Skin of body (tissue), 2 donors: ENCODE data around the gene AUTS2. TPM values are rescaled to one million over a fixed set of nuclear protein-coding genes. Genes with fewer than 3 reads are reported as not detected.

Experiments
- DNase-seq: peaks from one replicate; lab custom pipeline; 2025; lab: John Stamatoyannopoulos, UW
- total RNA-seq: library from RNA; depleted of rRNA; stranded (reverse); fragments of >200 nt; gene quantifications from one replicate; pipeline ENCODE4 v1.2.3, GENCODE V29; 2014

AUTS2 gene
- total RNA-seq, 1 donor from 2014 or later: 61.0 TPM

DNA sequence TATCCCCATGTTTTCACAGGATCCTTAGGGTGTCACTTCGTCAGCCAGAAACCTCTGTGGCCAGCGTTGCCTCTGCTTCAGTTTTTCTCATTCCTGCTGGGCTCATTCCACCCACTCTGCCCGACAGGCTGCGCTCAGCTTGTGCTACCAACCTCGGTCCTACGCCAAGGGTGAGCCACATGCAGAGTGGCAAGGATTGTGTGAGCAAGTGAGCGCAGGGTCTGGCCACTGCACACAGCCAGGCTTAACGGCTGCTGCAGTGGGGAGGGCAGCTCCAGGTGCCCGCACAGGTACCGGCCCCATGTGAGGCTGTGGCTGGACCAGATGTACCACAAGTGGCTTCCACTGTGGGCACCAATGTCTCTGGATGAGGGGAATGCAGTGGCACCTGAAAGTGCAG, 329.2 kb downstream of the AUTS2 start:
- no peak for DNase-seq

DNA sequence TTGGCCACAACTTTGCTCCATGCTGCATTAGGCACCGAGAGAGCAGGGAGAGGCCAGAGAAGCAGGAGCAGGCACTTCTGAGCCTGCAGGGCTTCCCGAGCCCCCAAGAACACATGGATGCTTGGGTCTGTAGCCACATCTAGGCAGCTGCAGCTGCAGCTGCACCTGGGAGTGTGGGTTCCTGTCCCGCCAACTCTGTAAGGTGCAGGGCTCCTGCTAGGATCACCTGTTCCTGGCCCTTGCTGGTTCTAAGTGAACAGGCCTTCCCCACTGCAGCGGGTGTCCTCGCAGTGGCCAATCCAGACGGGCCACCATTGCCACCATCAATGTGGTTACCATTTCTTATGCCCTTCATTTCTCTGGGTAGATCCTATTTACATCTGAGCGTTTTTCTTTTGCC, 330.3 kb downstream of the AUTS2 start:
- DNase-seq: no peak

DNA sequence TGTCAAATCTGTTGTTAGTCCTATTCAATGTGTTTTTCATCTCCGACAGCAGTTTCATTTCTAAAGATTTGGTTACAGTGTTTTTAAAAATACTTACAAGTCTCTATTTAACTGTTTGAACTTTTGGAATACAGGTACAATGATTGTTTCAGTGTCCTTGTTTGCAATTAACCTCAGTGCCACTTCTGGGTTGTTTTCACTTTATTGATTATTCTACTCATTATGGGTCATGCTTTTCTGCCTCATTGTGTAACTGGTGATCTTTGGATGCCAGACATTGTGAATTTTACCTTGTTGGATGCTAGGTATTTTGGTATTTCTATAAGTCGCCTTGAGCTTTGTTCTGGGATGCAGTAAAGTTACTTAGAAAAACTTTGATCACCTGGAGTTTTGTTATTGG, 331.3 kb downstream of the AUTS2 start:
- DNase-seq: no peak

DNA sequence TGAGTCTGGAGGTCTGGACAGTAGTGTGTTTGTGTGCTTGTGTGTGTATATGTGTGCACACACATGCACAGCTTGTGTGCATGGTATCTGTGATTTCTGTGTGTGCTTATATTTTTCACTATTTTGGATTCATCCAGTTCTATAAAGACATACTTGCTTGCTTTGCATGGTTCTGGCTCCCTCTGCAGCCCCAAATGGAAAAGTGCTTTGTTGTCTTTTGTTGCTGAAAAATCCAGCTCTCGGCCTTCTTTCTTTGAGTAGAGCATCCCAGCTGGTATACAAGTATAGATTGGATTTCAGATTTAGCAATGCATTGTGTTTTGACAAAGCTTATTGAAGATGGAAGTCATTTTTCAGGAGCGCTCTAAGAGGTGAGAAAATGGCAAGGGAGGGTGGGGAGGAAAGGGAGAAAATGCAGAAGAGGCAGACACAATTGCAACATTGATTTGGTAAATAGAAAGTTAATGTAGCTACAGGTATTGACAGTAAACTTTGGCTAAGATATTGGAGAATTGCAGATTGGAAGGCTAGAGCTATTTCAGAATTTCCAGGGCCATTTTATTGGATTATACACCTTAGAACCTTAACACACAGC, 333.9 kb downstream of the AUTS2 start:
- DNase-seq: peak; percentile 51

DNA sequence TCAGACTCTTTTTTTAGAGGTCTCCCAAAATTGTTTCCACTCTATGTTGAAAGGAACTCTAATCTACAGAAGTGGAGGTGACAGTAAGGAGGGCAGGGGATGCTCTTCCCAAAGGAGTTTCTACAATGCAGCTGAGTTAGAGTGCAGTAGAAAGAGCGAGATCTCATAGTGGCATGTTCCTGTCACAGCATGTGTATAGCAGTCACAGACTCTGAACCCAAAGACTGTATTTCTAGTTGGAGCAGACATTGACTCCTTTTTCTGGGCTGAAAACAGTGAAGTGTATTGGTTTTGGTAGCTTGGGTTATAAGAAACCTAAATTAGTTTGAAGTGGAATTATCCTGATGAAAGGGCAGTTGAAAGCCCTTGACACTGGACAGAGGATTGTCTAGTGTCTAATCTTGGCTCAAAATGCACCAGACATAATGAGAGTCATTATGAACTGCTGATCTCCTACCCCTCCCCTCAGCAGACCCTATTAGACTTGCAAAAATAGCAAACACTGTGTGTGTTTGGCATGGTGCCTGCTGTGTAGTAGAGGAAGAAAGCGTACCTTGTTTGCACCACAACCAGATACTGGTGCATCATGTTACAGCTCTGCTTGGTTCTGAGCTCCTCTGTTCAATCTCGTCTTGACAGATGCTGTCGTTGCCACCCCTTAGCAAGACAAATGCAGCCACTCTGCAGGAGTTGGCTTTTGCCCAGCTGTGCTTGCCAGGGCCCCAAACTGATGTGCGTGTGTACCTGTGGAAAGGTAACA, 336.0 kb downstream of the AUTS2 start:
- no peak for DNase-seq

DNA sequence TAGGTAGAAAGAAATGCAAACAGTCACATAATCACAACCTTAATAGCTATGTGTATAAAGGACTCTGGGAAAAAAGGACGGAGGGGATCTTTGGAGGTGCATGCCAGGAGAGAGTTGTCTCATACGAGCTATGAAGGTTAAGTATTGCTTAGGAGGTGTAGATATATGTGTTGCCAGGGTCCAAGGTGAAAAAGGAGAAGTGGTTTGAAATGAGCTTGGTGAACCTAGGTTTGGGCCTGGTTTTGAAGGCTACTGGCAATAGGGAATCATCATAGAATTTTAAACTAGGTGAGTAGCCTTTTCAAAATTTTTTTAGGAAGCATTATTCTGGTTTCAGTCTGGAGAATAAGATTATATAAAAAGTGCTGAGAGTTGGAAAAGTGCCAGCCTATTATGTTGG, 336.8 kb downstream of the AUTS2 start:
- no peak for DNase-seq

DNA sequence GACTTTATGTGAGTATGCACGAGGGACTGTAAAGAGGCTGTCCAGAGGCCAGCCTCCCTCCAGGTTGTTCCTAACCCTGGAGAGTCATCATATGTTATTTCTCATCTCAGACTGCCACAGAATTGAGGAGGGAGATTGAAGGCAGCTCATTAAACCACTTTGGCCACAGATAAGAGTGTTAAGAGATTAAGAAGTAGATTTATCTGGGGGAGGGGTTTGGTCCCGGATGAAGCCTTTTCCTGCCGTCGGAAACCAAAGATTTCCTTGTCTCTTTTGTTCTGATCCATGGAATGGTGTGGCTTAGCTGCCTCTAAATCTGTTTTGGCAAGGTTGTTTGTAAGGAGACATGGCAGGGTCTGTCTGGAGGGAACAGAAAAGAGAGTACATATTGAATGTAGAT, 338.8 kb downstream of the AUTS2 start:
- DNase-seq: no peak

DNA sequence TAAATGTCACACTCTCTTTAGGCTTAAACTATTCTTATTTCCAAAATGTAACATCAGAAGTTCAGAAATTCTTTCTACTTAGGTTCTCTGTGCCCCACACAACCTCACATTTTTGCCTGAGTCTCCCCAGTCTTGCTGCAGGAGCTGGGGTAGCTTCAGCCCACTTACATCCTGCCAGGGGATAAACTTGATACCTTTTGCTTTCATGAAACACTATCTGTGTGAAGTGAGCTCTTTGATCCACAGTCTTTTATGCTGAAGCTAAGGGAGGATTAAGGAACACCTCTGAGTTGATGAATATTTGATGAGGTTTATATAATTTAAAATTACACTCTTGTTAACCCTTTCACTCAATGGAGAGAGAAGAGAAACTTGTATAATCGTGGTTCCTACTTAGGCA, 341.0 kb downstream of the AUTS2 start:
- no peak for DNase-seq

DNA sequence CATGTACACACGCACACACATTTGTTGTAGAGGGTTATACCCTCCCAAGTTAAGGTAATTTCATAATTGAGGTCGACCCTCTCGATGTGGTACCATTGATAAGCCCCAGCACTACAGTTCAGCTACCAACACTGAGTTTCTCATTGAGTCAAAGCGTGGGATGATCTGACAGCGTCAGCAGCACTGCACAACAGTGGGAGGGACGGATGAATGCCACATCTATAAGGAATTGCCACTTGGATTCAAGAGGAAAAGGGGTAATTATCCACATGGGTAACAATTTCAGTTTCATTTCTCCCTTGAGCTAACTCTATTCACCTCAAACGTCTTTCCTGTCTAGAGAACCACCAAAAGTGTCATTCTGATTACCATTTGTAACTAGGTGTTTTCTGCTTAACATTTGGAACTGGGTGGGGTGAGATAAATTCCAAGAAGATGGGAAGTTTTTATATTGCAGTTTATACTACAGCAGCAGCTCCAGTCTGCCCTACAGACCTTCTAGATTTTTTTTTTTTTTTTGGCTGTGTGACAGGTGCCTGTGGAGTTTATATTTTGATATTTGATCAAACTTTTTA, 342.9 kb downstream of the AUTS2 start:
- DNase-seq: no peak

DNA sequence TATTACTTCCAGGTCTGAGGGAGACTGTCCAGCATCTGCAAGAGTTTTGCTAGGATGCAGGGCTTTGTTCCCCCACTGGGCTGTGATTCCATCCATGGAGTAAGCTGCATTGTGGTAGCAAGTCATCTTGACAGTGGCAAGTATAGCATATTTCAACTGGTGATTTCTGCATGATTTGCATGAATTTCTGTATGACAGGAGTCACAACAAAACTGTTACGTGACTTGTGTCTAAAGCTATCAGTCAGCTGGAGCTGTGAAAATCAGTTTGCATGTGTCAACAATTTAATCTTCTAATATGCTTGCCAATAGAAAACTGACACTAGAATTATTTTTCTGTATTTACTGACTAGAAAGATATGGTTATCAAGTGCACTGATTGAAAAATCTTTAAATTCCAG, 344.3 kb downstream of the AUTS2 start:
- no peak for DNase-seq

DNA sequence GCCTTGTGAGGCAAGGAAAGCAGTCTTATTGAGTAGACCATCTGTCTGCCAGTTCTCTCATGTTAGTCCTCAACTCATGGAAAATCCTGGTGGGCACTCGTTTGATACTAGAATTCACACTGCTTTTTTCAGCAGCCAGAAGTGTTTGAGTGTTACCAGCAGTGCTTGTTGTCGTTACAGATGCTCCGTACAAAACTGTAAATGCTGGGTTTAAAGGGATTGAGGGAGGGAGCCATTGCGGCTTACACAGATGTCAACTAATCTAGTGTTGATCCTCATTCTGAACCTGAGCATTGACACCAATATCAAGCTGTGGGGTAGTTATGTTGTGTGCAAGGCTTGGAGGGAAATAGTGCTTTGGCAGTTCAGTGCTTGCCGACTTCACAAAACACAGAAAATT, 348.6 kb downstream of the AUTS2 start:
- peak; percentile 34 for DNase-seq

DNA sequence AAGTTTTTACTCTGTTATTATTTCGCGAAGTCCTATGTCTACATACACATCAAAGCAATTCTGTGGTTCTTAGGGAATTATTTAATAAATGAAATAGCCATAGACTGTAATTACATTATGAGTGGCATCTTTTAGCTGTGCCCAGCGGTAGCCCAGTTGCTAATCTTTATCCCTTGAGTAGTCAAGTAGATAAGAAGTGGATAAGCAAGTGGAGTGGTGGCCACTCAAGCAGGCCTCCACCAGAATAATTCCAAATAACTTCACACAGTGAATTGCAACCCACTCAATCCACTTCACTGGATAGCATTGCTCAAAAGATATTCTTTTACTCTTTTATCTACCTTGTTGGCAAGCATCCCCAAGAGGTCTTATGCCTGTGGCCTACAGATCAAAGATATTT, 349.7 kb downstream of the AUTS2 start:
- DNase-seq: no peak

DNA sequence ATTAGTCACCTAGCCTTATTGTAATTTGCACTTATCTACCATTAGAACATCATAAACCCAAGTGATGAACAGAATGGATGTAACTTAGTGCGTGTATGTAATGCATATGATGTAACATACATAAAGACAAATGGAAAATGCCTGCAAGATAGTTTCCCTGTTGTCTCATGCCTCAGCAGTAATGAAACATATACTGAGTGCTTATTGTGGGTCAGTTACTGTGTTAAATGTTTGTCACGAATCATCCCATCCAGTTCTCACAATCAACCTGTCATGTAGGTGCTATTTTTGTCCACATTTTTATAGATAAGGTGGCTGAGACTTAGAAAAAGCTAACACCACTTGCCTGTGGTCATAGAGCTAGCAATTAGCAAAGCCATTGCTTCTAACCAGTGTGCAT, 350.8 kb downstream of the AUTS2 start:
- no peak for DNase-seq

DNA sequence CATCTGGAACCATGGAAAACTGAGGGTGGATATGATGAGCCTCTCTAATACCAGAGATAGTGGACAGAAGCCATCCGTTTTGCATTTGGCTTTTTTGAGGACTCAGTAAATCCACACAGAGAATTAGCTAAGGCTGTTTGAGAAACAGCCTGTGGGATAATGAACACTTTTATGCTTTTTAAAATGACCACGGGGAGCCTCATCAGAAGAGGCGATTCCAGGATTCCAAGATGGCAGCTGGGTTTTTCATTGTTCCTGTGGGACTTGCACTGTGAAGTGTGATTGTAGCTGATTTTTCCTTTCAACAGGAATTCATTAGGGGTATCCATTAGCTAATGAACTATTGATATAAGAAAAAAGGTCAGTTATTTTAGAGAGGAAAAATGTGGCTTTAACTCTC, 353.2 kb downstream of the AUTS2 start:
- DNase-seq: no peak

DNA sequence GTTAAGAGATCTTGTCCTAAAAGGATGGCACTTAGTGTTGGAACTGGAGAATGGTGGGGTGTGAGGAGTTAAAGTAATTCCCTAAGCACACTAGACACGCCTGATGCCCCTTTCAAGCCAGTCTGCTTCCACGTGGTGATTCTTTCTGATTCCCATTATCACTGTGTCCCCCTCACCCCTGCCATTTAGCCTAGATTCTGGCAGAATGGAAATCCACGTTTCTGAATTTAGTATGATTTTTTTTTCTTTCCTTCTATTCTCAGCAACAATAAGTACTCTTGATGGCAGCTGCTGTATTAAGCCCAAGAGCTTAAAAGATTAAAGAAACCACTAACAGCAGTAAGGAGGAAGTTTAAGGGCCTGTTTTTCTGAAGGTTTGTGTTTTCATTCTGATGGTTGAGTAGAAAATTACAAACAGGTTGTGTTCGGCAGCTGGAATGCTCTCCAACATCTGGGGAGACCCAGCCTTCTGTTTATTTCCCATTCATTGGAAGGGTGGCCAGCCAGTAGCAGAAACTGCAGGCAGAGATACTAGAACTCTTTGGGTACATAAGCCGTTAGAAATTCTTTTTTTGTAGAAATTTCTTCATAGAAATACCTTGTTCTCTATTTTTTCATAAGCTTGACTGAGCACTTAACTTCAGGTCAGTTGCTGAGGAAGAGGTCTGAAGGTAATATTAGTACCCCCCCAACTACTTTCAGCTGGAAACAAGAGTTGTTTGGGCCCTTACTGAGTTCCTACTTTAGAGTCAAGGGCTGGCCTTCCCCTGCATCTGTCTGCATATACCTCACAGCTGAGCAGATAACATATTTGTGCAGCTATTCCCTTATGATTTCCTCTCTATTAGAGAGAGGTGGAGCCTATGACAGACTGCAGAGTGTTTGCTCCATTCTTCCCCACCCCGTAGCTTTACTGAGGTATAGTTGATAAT, 355.1 kb downstream of the AUTS2 start:
- peak; percentile 8 for DNase-seq

DNA sequence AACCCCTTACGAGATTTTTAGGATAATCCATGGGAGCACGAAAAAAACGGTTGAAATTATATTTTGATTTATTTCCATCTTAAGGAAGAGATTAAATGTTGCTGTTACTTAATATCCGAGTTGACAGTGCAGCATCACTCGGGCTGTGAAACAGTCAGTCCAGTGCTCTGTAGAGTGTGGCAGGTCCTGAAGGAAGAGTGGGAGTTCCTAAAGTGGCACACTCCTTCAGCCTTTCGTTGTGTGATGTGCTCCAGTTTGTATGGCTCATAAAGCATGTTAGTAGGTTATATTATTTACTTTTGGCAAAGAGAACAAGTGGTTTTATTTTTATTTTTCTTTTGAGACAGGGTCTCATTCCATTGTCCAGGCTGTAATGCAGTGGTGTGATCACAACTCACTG, 358.3 kb downstream of the AUTS2 start:
- no peak for DNase-seq

DNA sequence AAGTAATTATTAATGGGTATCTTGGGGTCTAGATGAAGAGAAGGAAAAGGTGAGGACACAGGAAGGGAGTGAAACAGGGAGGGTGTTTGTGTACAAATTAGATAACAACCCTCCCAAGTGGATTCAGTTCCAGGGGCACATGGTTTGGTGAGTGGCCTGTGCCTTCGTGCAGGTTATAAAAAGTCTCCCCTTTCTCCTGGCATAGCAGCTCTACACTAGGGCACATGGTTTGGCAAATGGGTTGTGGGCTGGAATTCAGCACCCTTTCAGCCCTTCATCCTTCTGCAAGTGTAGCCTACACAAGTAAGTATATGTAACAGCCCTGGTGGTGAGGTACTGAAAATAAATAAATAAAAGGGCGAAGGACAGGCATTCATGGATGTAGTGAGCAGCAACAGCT, 359.4 kb downstream of the AUTS2 start:
- no peak for DNase-seq

DNA sequence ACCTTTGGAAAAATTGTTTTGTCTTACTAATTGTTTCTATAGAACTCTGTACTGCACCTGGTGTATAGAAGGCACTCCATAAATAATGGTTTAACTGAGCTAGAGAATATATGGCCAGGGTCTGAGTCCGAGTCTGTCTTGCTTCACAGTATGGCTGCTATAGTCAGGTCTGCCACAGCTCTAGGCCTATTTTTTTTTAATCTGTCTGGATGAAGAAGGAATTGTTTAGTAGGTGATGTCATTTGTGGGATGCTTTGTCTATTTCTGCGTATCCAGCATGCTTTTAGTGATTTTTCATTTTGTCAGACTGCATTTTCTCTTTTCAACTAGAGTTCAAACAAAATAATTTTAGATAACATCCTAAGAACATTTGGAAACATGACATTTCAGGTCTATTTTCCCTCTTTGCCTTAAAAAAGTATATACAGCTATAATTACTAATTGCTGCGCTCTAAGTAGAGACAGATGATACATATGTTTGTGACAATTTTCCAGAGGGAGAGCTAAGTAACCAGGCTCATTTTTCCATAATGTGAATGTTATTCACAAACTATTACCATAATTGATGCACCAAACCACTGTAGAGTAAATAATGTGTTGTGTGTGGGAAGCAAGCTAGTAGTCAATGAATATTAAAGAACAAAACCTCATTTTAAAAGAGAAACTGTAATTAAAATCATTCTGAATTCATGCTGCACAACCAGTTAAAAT, 361.7 kb downstream of the AUTS2 start:
- DNase-seq: peak; percentile 32

DNA sequence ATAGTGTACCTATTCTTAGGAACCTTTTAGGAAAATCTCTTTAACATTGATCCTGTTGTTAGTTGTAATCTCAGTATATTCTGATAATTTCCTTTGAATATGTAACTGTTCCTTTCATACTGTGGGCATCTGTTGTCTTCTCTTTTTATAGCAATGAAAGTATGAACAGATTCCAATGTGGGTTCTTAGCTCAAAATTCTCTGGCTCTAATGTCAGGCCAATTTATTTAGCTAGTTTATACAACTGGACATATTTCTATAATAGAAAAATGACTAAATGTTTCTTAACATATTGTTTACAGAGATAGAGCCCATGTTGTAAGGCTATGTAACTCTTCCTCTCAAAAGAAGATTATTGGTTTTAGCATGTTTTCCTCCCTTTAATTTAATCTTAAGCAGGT, 363.2 kb downstream of the AUTS2 start:
- DNase-seq: no peak

DNA sequence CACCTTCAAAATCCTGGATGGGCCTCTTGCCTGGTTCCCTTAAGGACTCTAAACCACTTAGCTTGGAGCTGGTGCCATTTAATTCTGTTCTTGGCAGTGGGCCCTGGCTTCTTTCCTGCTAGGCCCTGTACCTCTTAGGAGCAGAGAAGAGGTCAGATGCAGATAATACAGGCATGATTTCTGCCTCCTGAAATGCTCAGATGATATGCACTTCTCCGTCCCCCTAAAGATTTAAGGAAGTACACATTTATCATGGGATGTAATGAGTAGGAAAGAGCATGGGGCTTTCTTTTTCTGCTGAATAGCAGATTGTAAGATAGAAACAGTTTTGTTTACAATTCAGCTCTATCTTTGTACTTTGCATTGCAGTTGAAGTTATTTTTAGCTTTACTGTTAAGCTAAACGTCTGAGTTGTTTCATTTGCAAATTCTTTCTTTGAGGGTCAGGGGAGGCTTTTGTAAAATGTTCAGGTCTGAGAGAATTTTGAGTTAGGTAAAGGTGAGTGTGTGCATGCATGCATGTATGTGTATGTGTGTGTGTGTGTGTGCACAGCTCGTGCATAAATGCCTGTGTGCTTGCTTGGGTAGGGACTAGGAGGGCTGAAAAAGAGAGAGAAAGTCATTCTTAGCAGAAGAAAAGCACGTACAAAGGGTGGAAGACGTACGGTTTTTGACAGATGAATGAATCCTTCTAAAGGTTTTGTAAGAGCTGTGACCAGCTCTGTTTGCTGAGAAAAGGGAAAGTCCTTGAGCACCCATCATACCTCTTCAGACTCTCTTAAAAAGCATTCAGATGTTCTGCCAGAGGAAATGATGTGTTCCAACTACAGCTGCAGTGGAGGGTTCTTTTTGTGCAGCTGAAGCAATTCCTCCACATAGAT, 364.2 kb downstream of the AUTS2 start:
- DNase-seq: peak; percentile 2
